HepG2 (cell line): ENCODE data around the gene TDRD6. TPM values are rescaled to one million over a fixed set of nuclear protein-coding genes. Genes with fewer than 3 reads are reported as not detected.
A peak's percentile ranks its signal among the peaks of the same experiment; 100 is the strongest.

Experiments
- ATM ChIP-seq: fragments of 450-650 bp; IDR thresholded peaks from 2 replicates; pipeline ENCODE4 v1.7.1; 2017; ENCODE audit warnings: mild to moderate bottlenecking, borderline replicate concordance
- CHD4 ChIP-seq: fragments of 200-600 bp; sonication (generic); IDR thresholded peaks from 2 replicates; pipeline ENCODE4 v1.7.0; 2017; ENCODE audit warnings: mild to moderate bottlenecking, low read length, borderline replicate concordance
- KDM3A ChIP-seq: IDR thresholded peaks from 2 replicates; pipeline ENCODE4 v1.6.1; 2018; ENCODE audit warnings: low read depth, missing compliant biosample characterization
- KLF6 ChIP-seq: IDR thresholded peaks from 2 replicates; pipeline ENCODE4 v1.8.0; 2016; ENCODE audit warnings: missing biosample characterization, missing genetic modification reagents
- POLR2AphosphoS2 ChIP-seq: IDR thresholded peaks from 2 replicates; pipeline ENCODE4 v1.6.1; 2011; ENCODE audit warnings: low read depth, low read length, improper control_type of control experiment
- RORA ChIP-seq: sonication (generic); formaldehyde crosslinking; IDR thresholded peaks from 2 replicates; pipeline ENCODE4 v1.5.0; 2020; ENCODE audit warnings: mild to moderate bottlenecking, missing genetic modification reagents, moderate library complexity
- SP4 ChIP-seq: sonication (generic); formaldehyde crosslinking; IDR thresholded peaks from 2 replicates; pipeline ENCODE4 v1.8.1; 2023; ENCODE audit warnings: mild to moderate bottlenecking, missing genetic modification reagents
- TAF1 ChIP-seq: sonication (generic); formaldehyde crosslinking; IDR thresholded peaks from 2 replicates; pipeline ENCODE4 v1.4.0; 2020; ENCODE audit warnings: missing genetic modification reagents
- ZNF256 ChIP-seq: sonication (generic); formaldehyde crosslinking; conservative IDR thresholded peaks from 2 replicates; pipeline ENCODE4 v1.4.0; 2020; ENCODE audit warnings: missing genetic modification reagents
- ZNF382 ChIP-seq: sonication (generic); formaldehyde crosslinking; IDR thresholded peaks from 2 replicates; pipeline ENCODE4 v1.5.0; 2020; ENCODE audit warnings: missing genetic modification reagents, mild to moderate bottlenecking, borderline replicate concordance
- ZNF598 ChIP-seq: sonication (generic); formaldehyde crosslinking; IDR thresholded peaks from 2 replicates; pipeline ENCODE4 v1.5.1; 2020; ENCODE audit warnings: mild to moderate bottlenecking, missing genetic modification reagents, borderline replicate concordance
- polyA plus RNA-seq, 8 experiments: library from polyadenylated mRNA; depleted of rRNA in 3 of 8; stranded (reverse) in 7 of 8; unstranded in 1 of 8; fragments of >200 nt; fragmentation: Illumina TruSeq in 4 of 8; extraction: Trizol in 4 of 8; gene quantifications; 2 replicates each; pipeline versions ENCODE4 v1.2.1 to v1.2.3, GENCODE V29; 2011 to 2016; ENCODE audit warnings: low read depth in 4 of 8, missing spikeins in 1 of 8, mixed read lengths in 1 of 8; ENCODE audit not compliant: insufficient read depth in 1 of 8
- total RNA-seq, 5 experiments: library from RNA; depleted of rRNA; stranded (reverse); fragments of >200 nt; fragmentation: Illumina TruSeq; extraction: Trizol; gene quantifications; 2 replicates each; pipeline ENCODE4 v1.2.3, GENCODE V29; 2016; ENCODE audit warnings: low read depth in 1 of 5
- TF ChIP-seq, protein P1 (sequence below), 2 experiments: sonication (generic) in 1 of 2; formaldehyde crosslinking in 1 of 2; IDR thresholded peaks; 2 replicates each; pipeline versions ENCODE4 v1.6.1 to v1.9.0; 2014 to 2022; ENCODE audit warnings: antibody characterized with exemption in 1 of 2, borderline replicate concordance in 1 of 2, inconsistent platforms in 1 of 2, low read depth in 1 of 2, missing genetic modification reagents in 1 of 2
- TF ChIP-seq, protein P2 (sequence below): sonication (generic); formaldehyde crosslinking; IDR thresholded peaks from 2 replicates; pipeline ENCODE4 v1.4.0; 2020; ENCODE audit warnings: mild to moderate bottlenecking, missing genetic modification reagents, borderline replicate concordance
- TF ChIP-seq, protein P3 (sequence below): sonication (generic); formaldehyde crosslinking; conservative IDR thresholded peaks from 2 replicates; pipeline ENCODE4 v1.4.0; 2020; ENCODE audit warnings: missing genetic modification reagents
- TF ChIP-seq, protein P4 (sequence below): sonication (generic); formaldehyde crosslinking; IDR thresholded peaks from 2 replicates; pipeline ENCODE4 v1.4.0; 2020; ENCODE audit warnings: missing genetic modification reagents
- TF ChIP-seq, protein P5 (sequence below): IDR thresholded peaks from 2 replicates; pipeline ENCODE4 v1.6.1; 2018; ENCODE audit warnings: missing genetic modification reagents
- TF ChIP-seq, protein P6 (sequence below): sonication (generic); formaldehyde crosslinking; IDR thresholded peaks from 2 replicates; pipeline ENCODE4 v1.4.0; 2020; ENCODE audit warnings: mild to moderate bottlenecking, missing genetic modification reagents

Gene TDRD6
- total and polyA plus RNA-seq, 2 of the 13 experiments (the other 11 are each of a cell fraction or from before 2014, with no cell fraction given) = not detected

DNA sequence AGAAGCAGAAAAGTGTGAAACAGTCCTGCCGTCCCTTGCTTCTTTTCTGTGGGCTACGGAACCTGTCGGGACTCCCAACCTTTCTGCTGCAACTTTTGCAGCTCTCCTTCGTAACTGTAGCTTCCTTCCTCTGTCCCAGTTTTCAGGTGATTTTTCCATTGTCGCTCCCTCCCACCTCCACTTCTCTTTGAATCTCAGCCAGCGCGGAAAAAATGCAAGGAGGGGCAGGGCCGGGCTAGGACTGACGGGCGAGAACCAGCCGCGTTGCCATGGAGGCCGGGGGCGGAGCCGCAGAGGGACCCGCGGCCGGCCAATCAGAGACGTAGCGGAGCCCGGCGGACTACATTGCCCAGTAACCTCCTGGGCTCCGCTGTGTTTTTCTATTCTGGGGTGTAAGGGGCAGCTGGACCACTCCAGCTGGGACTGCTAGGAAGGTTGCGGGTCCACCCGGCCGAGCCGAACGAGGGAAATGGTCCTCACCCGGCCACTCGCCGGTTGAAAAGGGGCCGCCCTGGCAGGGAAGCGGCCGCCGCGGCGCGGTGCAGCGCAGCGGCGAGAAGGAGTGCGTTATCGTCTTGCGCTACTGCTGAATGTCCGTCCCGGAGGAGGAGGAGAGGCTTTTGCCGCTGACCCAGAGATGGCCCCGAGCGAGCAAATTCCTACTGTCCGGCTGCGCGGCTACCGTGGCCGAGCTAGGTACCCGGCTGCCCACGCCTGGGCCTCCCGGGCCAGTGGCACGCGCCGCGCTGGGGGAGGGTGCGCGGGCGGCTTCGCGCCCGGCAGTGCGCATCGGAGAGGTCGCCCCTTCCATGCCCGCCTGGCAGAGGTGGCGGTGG is 34.9 kb upstream of the TDRD6 start, which contains the start of the genes CYP39A1 and SLC25A27 (continued):
- TF ChIP-seq, protein P1, sequence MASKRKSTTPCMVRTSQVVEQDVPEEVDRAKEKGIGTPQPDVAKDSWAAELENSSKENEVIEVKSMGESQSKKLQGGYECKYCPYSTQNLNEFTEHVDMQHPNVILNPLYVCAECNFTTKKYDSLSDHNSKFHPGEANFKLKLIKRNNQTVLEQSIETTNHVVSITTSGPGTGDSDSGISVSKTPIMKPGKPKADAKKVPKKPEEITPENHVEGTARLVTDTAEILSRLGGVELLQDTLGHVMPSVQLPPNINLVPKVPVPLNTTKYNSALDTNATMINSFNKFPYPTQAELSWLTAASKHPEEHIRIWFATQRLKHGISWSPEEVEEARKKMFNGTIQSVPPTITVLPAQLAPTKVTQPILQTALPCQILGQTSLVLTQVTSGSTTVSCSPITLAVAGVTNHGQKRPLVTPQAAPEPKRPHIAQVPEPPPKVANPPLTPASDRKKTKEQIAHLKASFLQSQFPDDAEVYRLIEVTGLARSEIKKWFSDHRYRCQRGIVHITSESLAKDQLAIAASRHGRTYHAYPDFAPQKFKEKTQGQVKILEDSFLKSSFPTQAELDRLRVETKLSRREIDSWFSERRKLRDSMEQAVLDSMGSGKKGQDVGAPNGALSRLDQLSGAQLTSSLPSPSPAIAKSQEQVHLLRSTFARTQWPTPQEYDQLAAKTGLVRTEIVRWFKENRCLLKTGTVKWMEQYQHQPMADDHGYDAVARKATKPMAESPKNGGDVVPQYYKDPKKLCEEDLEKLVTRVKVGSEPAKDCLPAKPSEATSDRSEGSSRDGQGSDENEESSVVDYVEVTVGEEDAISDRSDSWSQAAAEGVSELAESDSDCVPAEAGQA (IDR thresholded peaks at IDR 0.05; ENCODE audit: low read depth) = no peak
- TF ChIP-seq, protein P1 (CRISPR knock-in tag; IDR thresholded peaks at IDR 0.05; ENCODE audit: borderline replicate concordance) = no peak
- TF ChIP-seq, protein P2, sequence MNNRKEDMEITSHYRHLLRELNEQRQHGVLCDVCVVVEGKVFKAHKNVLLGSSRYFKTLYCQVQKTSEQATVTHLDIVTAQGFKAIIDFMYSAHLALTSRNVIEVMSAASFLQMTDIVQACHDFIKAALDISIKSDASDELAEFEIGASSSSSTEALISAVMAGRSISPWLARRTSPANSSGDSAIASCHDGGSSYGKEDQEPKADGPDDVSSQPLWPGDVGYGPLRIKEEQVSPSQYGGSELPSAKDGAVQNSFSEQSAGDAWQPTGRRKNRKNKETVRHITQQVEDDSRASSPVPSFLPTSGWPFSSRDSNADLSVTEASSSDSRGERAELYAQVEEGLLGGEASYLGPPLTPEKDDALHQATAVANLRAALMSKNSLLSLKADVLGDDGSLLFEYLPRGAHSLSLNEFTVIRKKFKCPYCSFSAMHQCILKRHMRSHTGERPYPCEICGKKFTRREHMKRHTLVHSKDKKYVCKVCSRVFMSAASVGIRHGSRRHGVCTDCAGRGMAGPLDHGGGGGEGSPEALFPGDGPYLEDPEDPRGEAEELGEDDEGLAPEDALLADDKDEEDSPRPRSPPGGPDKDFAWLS (CRISPR knock-in tag) = no peak
- TF ChIP-seq, protein P3, sequence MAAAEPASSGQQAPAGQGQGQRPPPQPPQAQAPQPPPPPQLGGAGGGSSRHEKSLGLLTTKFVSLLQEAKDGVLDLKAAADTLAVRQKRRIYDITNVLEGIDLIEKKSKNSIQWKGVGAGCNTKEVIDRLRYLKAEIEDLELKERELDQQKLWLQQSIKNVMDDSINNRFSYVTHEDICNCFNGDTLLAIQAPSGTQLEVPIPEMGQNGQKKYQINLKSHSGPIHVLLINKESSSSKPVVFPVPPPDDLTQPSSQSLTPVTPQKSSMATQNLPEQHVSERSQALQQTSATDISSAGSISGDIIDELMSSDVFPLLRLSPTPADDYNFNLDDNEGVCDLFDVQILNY (CRISPR knock-in tag) = no peak
- TF ChIP-seq POLR2AphosphoS2 (no peak), KDM3A (no peak), ZNF598 (CRISPR knock-in tag) (peak; percentile 85; the same call in 1 of the 2 replicates), ZNF382 (CRISPR knock-in tag) (no peak), TAF1 (no peak), SP4 (CRISPR knock-in tag) (peak; percentile 67; the same call in 1 of the 2 replicates), RORA (CRISPR knock-in tag) (no peak), KLF6 (no peak), CHD4 (no peak), ATM (no peak), ZNF256 (CRISPR knock-in tag) (no peak)
- TF ChIP-seq, protein P4, sequence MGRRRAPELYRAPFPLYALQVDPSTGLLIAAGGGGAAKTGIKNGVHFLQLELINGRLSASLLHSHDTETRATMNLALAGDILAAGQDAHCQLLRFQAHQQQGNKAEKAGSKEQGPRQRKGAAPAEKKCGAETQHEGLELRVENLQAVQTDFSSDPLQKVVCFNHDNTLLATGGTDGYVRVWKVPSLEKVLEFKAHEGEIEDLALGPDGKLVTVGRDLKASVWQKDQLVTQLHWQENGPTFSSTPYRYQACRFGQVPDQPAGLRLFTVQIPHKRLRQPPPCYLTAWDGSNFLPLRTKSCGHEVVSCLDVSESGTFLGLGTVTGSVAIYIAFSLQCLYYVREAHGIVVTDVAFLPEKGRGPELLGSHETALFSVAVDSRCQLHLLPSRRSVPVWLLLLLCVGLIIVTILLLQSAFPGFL (CRISPR knock-in tag) = no peak
- TF ChIP-seq, protein P5, sequence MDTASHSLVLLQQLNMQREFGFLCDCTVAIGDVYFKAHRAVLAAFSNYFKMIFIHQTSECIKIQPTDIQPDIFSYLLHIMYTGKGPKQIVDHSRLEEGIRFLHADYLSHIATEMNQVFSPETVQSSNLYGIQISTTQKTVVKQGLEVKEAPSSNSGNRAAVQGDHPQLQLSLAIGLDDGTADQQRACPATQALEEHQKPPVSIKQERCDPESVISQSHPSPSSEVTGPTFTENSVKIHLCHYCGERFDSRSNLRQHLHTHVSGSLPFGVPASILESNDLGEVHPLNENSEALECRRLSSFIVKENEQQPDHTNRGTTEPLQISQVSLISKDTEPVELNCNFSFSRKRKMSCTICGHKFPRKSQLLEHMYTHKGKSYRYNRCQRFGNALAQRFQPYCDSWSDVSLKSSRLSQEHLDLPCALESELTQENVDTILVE (CRISPR knock-in tag) = no peak; the same call in 1 of the 2 replicates
- TF ChIP-seq, protein P6, sequence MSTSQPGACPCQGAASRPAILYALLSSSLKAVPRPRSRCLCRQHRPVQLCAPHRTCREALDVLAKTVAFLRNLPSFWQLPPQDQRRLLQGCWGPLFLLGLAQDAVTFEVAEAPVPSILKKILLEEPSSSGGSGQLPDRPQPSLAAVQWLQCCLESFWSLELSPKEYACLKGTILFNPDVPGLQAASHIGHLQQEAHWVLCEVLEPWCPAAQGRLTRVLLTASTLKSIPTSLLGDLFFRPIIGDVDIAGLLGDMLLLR (CRISPR knock-in tag) = 0 out of 2 replicates have a peak, but pooled peaks have one; percentile 48
